GM19468 (cell line): Measurements from ENCODE around the gene ATP5F1E.

Source experiments
- ATAC-seq: cut with Tn5 transposase; IDR thresholded peaks from one replicate; pipeline ENCODE4 v1.9.1; 2021; ENCODE audit warnings: mild to moderate bottlenecking, moderate library complexity, moderate number of reproducible peaks; ENCODE audit not compliant: unreplicated experiment; ENCODE audit errors: extremely low read depth

The ATP5F1E gene

DNA sequence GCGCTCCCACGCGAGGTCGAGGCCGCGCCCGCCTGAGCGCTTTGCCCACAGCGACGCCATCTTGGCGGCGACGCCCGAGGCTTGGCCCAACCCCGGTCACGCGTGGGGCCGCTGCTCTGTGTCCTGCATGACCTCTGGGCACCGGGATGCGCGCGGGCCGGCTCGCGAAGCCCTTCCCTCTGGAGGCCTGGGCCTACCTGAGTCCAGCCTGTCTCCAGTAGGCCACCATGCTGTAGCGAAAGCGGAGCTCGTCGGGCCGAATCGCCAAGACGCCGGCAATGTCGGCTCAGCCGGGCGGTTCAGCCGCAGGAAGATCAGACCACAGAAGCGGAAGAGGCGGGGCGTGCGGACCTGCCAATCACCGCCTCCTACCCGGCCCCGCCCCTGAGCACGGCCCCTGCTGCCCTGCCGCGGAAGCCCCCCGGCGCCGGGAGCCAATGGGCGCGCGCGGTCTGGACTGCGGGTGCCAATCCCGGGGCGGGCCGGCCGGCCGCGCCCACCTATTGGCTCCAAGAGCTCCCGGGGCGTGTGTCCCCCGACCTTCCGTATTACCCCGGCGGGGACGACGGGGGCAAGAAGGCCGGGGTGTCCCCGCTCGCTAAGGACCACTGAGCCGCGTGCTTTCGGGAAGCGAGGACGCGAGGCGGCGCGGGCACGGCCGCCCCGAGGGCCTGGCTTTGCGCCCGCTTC, at the start of gene ATP5F1E:
ATP5F1E (minus strand) TSS at position 313 of the 690 bp plus-strand sequence; CDS start at position 229, 84 bp downstream.
- ATAC-seq, result peak; percentile 93

DNA sequence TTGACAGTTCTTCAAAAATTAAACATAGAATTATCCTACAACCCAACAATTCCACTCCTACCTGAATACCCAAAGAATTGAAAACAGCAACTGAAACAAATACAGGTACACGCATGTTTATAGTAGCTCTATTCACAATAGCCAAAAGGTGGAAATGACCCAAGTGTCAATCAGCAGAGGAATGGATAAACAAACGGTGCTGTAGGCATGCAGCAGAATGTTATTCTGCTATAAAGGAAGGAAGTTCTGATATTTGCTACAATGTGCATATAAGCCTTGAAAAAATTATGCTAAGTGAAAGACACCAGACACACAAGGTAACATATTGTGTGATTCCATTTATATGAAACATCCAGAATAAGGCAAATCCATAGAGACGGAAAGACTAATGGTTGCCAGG, 48.9 kb upstream of the ATP5F1E start:
- no peak for ATAC-seq

DNA sequence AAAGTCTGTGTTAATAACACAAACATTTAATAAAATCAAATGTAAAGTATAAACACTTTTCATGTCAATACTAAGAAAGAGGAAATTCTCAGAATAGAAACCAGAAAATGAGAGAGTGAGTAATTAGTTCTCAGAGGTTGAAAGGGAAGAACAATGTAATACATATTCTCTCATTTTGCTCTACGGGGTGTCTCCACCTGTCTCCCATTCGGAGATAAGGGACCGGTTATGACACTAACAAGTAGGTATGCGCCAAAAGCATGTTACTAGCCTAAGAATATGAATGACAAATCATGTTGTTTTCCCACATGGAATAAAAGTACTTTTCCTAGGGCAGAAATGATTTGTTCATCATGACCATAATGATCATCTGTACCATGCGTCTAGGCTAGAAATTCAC, 46.1 kb upstream of the ATP5F1E start:
- ATAC-seq, result no peak

DNA sequence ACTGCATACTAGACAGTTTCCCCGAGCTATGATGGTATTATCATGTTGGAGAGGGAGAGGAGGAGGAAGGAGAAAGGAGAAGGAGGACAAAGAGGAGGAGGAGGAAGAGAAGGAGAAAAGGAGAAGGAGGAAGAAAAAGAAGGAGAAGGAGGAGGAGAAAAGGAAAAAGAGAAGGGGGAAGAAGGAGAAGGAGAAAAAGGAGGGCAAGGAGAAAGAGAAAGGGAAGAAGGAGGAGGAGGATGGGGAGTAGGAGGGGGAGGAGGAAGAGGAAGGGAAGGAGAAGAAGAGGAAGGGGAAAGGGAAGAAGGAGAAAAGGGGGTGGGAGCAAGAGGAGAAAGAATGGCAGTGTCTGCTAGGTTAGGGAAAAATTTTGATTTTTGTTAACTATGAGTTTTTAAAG, 45.6 kb upstream of the ATP5F1E start:
- no peak for ATAC-seq

DNA sequence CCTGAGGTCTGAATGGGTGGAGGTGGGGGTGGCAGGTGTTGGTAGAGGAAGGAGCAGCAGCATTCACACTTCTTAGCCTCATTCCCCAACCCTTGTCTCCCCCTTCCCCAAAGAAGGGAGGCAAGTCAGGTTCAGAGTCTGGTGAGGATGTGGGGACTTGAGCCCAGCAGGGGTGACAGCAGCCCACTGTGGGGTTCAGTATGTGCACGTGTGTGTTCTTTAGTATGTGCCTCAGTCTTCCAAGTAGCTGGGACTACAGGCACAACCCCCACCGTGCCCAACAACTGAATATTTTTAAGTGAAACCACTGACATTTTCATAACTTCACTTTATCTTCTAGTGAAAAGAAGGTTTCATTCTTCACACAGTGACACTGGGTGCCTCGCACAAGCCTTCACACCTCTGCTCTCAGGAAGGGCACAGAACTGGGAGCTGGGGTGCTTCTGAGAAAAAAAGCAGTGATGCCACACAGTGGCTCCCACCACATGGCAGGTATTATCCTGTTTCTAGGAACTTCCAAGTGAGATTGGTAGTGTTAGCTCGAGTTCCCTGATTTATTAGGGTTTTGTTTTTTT, 43.9 kb upstream of the ATP5F1E start:
- no peak for ATAC-seq

DNA sequence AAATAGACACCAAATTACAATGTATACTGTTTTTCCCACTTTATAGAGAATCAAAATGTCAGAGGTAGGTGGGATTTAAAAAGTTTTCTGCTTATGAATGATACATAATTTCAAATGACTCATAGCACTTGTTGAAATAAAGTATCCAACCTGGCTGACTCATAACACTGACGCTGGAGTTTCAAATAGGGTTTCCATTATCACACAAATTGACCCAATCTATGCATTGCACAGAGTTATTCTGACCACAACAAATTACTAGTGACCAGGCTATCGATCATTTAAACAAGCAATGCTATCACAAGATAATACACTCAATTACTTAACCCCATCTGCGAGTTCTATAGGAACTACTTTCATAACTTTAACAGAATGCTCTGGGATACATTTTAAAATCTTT, 42.3 kb upstream of the ATP5F1E start:
- no peak for ATAC-seq

DNA sequence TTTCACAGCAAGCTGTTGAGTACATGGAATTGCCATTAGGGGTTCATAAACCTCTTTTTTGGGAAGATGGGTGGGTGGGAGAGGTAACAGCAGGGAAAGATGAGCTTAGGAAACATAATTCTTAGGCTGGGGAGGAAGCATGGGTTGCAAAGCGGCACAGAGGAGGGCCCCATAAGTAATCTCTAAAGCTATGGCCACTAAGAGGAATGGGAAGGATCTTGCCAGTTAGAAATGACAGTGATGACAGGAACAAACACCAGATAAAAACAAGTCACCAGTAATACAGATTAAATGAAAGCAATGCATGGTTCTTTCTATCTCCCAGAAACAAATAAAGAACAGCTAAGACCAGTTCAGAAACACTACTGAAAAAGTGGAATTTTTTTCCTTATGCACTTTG, 41.4 kb upstream of the ATP5F1E start:
- no peak for ATAC-seq

DNA sequence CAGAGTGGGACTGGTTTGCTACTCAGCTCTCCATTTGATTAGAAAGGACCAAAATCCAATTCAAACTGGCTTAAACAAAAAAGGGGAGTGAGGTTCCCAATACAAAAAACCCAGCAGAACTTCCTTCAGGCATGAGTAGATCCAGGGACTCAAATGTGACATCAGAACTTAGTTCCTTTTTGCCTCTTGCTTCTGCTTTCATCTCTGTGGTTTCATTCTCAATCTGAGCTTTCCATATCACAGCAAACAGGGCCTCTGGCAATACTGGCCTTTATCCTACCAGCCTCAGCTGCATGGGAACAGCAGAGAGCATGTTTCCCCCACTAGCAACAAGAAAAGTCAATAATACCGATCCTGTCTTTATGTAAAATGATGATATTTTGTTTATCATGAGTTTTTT, 39.1 kb upstream of the ATP5F1E start:
- no peak for ATAC-seq

DNA sequence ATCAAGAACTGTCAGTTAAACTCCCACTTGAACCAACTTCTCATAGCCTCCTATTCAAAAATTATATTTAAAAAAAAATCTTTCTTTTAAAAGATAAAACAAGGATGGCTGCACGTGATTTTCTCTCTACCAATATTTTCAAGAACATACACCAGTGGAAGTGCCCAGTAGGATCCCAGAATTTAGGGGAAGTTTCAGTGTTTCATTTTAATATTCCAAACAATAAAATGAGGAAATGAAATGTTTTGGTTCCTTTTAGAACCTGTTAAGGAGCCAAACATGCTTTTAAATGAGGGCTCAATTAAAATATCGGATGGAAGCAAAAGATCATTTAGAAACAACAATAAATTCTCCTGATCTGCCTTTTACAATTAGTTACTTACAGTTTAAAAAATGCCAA, 36.9 kb upstream of the ATP5F1E start:
- no peak for ATAC-seq

DNA sequence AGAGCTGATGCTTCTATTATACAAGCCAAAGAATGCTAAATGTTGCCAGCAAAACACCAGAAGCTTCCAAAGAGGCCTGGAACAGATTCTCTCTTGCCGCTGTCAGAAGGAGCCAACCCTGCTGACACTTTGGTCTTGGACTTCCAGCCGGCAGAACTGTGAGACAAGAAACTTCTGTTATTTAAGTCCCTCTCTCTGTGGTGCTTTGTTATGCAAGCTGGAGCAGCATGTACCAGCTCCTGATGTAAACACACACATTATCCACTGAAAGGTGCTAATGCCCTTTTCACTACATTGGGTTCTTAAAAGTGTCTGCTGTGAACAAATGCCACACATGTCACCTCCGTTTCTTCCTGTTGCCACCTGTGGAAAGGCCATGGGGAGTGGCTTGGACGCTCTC, 36.4 kb upstream of the ATP5F1E start:
- ATAC-seq, result no peak

DNA sequence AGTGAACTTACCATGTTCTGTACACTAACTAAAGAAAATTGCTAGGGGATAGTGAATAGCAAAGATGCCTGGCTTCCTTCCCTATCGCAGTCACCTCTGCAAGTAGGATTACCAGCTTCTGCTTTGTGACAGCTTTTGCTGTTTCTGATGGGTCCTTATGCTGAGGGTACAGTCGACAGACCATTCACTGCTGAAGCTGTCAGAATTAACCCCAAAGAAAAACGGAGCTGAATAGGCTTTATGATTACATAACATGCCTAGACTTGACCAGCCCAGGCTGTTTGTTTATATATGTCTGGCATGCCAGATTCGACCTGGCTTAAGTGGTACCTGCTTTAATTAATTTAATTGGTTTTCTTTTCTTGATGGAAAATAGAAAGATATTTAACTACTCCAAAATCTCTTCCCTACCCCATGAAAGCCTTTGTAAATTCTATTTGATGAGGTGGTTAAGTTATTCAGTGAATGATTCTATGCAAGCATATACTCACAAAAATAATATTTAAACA, 32.1 kb upstream of the ATP5F1E start:
- no peak for ATAC-seq

DNA sequence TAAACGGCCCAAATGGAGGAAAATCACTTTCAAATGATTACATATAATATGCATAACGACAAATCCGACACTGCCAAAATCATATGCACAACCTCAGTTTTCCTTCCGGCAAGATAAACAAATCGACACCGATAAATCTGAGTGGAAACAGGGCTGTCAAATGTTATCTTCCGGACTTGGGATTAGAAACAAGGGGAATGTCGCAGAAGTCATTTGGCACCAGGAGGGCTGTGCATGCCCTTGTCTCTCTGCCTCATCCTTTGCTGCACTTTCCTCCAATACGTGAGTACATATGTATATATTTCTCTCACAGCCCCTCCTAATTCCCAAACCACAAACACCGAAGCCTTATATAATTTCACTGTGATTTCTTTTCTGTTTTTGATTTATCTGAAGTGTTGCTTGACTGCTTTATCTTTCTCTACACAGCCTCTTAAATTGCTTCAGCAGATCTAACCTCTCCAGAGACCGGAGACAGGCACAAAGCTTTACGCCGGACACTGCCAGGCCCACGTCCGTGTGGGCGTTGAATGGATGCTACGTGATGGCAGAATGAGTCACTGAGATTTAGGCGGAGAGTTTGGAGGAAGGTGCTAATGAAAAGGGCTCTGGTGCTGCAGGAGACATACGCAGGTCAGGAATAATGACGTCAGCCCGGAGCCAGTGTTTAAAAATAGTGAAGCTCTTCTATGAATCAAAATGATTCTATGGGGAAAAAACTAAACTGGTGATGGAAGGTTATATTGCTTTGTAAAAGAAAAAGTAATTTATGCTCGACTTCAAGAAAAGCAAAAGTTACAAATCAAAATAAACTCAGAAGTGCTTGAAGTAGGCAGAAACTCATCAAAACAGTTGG, 31.5 kb upstream of the ATP5F1E start:
- no peak for ATAC-seq

DNA sequence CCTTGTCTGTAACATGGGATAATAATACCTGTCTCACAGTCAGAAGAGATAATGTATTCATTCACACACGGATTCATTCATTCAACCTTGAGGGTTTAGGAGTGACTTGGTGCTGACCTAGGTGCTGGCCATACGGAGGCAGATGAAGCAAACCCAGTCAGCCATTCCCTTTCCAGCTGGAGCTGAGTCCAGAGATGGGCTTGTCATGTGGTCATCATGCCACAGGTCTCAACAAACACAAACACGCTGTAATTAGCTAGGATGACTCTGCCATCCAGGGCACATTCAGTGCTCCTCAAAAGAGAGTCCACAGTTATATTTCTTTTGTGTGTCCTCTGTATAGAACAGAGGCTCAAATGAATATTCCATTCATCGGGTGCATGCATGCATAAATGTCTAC, 29.9 kb upstream of the ATP5F1E start:
- no peak for ATAC-seq

DNA sequence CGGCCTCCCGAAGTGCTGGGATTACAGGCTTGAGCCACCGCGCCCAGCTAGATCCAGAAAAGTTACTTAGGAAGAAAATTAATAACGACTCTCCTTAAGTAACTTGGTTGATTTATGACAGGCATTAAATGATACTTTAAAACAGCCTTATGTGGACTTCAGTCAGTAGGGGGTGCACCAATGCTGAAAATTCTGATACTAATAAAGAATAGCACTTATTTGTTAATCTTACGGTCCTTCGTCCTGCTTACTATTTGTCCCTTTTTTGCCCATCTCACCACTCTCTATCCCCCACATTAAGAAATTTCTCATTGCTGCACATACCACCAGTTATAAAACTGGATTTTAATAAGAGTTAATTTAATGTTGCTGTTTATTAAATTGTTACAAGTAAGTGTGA, 23.2 kb upstream of the ATP5F1E start:
- ATAC-seq, result no peak

DNA sequence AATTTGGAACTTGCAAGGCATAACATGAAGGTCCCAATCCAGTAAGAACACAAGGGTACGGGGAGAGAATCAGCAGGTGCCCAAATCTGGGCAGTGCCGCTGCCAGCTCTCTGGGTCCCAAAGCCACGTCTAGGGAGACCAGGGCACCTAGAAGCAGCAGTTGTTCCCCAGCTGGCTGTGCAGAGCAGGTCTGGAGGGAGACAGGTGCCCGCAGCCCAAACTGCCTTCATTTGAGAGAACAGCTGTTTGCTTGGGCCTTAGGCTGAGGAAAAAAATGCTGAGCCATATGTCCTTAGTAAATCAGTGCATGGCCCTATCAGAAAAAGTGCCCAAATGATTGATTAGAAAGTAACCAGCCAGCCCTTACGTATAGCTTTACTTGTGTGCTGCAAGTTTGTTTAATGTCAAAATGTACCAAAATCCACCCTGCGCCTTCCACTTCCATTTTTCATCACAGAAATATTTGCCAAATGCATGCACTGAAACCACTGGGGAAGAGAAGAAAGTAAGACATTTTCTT, 19.6 kb upstream of the ATP5F1E start:
- ATAC-seq, result no peak

DNA sequence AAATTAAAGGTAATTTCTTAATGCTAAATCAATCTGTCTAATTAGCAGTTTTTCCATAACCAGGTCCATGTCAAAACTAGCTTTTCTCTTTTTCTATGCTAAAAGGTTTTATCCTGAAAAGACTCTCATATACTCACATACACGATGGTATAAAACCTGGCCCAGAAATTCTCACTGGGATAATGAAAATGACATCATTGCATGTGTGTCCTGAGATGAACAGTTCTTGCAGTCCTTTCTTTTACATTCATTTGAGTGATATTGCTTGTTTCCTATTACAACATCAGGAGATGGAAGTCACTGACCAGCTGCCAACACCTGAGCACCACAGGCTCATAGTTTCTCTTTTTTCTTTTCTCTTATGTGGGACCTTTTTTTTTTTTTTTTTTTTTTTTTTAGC, 18.3 kb upstream of the ATP5F1E start:
- ATAC-seq, result no peak

DNA sequence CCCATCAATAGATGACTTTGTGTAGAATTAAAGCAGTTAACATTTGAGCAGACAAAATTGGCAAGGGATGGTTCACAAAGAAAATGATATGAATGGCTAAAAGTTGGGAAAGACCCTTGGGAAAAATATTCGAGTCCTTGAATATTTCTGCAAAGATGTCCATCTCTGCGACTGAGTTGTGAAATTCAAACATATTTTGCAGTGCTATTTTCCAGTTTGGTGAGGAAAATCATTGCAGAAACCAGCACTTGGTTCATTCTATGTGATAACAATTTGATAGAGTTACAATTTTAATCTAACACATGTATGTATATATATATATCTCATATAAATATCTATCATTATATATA, 16.5 kb upstream of the ATP5F1E start:
- ATAC-seq, result no peak

DNA sequence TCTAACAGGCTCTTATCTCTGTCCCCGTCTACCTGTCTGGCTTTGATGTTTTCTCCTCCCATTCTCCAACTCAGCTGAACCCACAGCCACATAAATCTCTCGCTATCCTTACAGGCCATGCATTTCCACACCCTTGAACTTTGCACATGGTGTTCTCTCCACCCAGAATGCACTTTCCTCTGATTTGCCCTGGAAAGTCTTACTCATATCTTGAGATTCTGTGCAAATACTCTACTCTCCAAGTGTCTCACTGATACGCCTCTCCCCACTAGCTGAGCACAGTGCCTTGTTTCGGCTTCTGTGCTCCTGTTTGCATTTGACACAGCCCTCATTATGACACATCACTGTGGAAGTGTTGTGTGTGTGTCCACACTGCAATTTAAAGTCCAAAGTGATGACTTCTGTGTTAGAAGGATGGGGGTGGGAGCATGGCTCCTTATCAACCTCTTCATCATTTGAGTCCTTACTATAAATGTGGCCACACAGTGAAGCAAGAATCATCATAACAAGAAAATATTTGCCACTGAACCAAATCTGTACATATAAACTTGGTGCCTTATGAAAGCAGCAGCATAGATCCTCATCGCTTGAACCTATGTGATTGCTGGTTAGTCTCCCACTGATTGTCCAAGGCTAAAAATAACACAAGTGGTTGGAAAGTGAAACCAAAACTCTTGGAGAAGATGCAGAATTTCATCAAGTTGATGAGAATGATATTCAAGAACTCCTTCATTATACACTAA, 16.0 kb upstream of the ATP5F1E start:
- no peak for ATAC-seq

DNA sequence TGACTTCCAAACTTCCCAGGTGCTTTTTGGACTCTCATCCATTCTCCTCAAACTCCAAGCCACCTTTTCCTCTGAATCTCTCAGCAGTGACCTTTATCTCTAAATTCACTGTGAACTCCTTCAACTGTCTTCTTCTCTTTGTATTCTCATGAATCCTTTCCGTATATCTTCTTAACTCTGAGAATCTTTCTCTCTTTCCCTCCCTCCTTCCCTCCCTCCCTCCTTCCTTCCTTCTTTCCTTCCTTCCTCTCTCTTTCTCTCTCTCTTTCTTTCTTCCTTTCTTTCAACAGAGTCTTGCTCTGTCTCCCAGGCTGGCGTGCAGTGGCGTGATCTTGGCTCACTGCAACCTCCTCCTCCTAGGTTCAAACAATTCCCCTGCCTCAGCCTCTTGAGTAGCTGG, 14.7 kb upstream of the ATP5F1E start:
- no peak for ATAC-seq

DNA sequence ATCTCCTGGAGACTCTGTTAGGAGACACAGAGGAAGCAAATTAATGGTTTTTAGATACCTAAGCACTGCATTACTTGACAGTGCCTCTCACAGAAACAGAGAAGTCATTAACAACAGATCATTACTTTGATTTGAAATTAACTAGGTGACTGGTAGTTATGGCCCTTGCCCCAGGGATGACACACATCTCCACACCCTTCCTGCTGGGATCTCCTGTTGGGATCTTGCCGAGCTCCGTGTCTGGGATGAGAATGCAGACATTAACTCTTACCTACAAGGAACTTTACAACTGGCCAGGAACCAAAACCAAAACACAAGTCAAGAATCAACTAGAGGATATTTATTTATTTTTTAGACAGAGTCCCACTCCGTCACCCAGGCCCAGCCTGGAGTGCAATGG, 12.7 kb upstream of the ATP5F1E start:
- ATAC-seq, result no peak
